DMS53 treated with DMSO at 0.1 percent for 48 hours (cell line): ENCODE data around the gene HLA-DOB.

Source experiments
- DNase-seq: peaks from one replicate; lab custom pipeline; 2025; ENCODE audit not compliant: unreplicated experiment; lab: John Stamatoyannopoulos, UW

The HLA-DOB gene

DNA sequence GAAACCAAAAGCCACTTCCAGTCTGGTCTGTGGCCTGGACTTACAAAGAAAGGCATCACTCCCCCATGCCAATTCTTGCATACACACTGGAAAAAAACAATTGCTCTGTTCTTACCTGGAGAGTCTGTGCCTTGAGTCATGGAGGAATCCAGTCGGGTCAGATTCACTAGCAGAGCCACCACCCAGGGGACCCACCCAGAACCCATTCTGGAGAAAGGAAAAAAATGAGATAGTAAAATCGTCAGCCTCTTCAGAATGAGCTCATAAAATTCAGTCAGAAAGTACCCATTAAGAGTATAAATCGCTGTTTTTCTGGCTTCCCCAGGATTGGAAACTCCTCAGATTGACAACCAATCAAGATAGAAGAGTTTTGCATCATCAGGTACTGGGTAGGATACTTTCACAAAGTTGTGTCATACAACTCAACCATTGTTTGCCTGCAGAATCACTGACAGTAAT lies at the start of gene HLA-DOB:
Gene HLA-DOB (minus strand): TSS at position 257 of the 459 bp plus-strand sequence. CDS start 51 bp downstream, at position 206.
- no peak for DNase-seq

DNA sequence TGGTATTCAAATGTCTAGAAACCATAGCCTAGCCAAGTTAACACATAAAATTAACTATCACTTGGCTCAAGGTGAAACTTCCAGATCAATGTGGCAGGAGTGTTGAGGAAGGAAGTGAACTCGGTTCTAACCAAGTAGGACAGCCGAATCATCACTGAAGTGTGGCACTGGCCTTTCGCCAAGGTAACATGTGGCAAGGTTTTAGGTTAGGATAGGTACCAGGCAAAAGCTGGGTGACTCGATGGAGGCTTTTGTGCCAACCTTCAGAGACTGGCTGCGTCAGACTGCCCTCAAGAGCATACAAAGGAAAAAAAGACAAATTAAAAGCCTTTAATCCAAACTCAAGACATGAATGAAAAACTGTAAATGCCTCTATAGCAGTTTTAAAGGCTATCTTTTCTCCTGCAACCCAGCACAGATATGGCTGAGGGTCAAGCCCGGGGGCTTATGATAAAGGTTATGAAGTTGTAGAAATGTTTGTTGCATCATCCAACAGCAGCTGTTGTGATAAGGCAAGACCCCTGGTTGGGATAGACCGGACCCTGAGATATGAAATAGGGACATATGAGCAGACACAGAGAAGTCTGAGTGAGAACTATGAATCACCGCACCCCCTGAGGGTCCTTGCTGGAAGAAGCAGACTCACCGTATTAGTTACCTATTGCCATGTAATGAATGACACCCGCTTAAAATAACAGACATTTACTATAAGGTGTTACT lies 49.1 kb upstream of the HLA-DOB start:
- DNase-seq = no peak

DNA sequence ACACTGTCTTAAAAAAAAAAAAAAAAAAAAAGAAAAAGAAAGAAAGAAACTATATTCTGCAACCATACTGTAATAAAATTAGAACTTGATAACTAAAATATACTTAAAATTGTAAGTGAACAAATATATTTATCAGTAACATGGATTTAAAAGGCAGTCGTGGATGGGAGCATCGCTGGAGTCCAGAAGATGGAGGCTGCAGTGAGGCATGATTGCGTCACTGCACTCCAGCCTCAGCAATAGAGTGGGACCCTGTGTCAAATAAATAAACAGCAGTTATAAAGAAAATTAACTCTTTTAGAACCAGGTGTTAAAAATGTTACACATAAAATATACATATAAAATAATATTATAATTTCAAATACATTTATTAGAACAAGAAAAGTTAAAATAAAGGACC lies 45.9 kb upstream of the HLA-DOB start:
- DNase-seq = no peak

DNA sequence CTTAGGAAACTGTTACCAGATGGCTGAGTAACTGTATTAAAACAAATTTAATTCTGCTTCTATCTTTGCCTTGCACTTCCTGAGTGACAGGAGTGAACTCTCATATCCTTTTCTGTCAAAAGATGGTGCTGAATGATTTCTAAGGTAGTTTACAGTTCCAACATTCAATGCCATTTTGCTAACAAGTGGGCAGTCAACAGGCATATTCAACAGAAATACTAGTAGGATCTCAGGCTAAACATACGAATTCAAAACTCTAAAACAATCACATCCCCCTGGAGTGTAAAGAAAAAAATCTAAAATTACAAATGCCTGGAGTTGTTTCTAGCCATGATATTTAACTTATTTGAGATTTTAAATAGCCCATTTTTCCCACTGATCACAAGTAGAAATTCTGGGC lies 43.9 kb upstream of the HLA-DOB start:
- DNase-seq = no peak

DNA sequence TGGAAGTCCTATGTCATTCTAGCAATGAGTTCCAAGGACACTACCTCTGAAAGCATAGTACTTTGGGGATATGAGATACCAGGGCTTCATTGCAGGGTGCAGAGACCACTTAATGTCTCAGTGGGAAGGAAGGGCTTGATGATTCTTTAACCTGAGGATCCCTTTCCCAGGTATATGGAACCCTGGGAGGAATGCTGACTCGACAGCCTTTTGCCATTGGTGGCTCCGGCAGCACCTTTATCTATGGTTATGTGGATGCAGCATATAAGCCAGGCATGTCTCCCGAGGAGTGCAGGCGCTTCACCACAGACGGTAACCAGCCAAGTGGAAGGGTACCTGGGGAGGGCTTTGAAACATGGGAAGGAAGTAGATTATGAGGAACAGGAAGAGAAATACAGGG lies 41.4 kb upstream of the HLA-DOB start:
- DNase-seq = no peak

DNA sequence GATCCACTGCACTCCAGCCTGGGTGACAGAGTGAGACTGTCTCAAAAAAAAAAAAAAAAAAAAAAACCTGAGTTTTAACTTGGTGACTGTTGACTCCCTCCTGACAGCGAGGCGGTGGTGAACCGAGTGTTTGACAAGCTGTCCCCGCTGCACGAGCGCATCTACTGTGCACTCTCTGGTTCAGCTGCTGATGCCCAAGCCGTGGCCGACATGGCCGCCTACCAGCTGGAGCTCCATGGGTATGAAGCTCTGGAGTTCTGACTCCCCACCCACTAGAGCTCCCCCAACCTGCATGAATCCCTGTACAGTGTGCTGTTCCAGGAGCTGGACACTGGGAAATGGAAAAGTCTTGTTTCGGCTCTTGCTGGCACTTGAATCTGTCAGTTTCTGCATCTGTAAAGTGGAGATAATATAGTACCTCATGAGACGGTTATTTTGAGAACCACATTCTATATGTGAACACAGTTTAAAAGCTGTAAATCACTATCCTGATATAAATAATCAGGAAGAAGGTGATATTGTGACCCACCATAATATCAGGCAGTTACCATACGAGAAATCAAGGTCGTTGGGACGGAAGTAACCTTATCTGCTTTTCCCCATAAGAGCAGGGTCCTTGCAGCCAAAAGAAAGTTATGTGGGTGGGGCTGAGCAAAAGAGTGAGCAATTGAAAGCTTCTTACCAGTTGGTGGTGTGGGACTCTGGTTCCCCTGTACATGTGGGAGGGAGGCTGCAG lies 40.5 kb upstream of the HLA-DOB start:
- DNase-seq = no peak

DNA sequence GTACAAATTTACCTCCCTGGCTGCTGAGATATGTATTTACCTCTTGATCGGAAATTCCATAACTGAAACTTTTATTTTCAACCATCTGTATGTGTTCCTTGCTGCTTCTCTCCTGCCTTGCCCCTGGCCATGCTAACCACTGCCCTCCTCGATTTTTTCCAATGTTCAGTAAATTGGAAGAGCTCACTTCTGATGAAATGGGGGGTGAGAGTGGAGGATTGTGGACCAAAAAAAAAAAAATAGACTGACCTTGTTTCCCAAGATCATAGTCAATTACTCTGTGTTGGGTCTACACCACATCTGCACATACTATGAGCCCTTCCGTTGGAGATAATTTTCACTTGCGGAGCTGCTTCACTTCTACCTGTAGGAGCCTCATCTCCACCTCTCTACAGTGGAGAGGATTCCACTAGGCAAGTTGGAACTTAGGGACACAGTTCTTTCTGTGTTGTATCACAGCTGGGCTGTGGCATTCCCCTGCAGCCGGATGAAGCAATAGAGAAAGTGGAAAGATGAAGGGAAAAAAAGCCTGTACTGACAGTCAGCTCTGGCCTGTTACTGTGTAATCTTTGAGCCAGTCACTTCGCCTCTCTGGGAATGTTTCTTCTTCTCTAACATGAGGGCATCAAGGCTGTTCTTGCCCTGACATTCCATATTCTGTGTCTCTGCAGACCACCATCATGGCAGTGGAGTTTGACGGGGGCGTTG lies 38.8 kb upstream of the HLA-DOB start:
- no peak for DNase-seq

DNA sequence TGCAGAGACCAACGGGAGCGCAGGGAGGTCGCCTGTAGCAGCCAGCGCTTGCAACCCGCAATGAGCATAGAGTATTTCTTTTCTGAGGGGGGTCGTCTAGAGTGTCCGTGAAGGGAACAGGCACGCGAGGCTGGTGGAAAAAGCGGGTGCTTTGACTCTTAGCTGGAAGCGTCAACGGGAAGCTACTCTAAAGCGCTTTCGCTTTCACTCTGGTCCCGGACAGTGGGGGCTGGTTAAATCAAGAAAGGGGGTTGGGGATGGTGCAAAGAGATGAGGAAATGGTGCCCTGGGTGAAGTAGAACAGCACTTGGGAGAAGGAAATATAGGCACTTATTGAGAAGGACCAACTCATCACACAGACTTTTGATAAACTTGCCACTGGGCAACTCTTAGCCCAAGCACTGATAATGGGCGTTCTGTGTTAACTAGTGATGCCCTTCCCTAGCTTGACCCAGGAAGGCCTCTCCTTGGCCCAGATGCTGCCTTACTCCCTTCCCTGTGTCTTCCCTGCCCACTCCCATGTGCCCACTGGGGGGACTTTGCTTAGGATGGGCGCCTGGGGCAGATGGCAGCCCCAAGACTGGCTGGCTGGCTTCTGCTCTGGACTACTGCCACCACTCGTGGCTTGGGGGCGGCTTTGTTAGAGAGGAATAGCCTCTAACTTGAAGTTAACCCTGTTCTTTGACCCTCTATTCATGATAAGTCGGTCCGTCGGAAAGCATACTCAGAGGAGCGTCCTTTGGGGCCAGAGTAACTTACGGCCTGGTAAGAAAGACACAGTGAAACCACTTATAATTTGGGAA lies 37.8 kb upstream of the HLA-DOB start:
- DNase-seq = peak; percentile 45

DNA sequence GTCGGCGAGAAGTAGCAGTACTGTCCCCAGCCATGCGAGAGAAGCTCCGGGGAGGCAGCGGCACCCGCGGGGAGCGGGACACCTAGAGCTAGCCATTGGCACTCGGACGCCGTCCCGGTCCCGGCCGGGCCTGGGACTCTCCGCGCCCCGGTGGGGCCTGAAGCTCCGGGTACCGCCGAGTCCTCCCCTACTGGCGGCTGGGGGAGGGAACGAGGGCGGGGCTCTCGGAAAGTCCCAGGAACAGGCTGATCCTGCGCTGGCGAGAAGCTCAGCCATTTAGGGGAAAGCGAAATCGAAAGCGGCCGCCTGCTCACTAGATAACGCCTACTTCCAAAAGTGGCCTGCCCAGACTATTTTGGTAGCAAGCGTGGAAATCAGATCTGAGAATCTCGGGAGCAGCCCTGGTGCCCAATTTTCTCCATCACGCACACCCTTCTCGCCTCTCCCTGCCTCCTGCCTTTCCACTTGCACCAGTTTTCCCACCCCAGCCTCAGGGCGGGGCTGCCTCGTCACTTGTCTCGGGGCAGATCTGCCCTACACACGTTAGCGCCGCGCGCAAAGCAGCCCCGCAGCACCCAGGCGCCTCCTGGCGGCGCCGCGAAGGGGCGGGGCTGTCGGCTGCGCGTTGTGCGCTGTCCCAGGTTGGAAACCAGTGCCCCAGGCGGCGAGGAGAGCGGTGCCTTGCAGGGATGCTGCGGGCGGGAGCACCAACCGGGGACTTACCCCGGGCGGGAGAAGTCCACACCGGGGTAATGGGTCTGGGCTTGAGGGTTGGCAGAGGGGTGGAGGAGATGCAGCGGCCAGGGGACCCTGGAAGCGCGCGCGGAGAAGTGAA lies 37.0 kb upstream of the HLA-DOB start, which contains the start of the genes PSMB9 and TAP1:
Gene PSMB9 (plus strand): TSS at position 652 of the 835 bp plus-strand sequence. CDS start 38 bp downstream, at position 690.
Gene TAP1 (minus strand): TSS at position 164 of the 835 bp plus-strand sequence. CDS start 68 bp downstream, at position 96.
- DNase-seq = peak; percentile 90

DNA sequence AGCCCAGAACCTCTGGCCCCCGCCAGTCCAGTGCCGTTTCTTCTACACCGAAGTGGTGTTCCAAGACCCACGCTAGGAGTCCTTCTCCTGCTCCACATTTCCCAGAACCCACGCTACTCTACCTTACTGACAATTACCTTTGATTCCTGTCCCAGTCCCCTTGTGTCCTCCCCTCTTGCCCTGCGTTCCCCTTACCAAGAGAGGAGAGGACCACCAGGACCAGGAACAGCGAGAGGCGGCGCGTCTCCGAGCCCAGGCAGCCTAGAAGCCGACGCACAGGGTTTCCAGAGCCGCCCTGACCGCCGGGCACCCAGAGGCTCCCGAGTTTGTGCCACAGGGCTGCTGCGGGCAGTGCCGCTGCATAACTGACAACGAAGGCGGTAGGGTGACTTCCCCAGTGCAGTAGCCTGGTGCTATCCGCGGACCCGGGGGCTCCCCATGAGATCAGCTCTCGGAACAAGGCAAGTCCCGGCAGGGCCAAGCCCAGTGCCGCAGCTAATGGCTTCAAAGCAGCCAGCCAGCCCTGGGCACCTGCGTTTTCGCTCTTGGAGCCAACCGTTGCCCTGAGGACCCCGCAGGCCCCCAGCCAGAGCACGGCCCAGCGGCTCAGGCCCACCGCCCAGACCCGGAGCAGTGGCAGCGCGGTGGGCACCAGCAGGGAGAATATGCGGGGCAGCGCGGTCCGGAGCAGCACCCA lies 36.2 kb upstream of the HLA-DOB start:
- DNase-seq = no peak

DNA sequence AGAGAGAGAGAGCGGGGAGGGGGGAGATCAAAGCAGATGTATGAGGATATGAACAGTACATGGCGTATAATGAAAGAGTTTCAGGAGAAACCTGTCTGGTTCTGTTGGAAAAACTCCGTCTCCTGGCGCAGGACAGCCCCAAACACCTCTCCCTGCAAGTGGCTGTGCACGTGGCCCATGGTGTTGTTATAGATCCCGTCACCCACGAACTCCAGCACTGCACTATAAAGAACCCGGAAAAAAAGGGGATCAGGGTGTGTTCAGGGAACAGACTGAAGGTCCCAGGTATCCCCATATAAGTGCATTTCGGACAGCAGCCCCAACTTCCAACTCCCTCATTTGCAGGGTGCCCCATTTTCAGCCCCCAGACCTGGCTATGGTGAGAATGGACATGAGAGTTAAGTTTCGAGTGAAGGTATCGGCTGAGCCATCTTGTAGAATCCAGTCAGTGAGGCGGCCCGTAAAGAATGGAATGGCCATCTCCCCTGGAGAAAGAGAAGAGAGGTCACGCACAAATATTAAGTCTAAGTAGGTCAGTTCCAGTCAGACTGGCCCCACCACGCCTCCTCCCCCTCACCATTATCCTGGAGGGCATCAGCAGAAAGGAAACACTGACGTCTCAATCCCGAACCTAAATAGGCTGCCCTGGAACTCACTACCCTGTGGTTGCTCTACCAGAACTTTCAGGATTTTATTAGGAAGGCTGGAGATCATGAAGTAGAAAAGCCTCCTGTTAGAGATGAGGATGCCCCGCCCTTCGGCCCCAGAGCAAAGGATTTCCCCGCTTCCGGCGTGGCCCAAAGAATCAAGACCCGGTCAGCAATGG lies 35.4 kb upstream of the HLA-DOB start:
- no peak for DNase-seq

DNA sequence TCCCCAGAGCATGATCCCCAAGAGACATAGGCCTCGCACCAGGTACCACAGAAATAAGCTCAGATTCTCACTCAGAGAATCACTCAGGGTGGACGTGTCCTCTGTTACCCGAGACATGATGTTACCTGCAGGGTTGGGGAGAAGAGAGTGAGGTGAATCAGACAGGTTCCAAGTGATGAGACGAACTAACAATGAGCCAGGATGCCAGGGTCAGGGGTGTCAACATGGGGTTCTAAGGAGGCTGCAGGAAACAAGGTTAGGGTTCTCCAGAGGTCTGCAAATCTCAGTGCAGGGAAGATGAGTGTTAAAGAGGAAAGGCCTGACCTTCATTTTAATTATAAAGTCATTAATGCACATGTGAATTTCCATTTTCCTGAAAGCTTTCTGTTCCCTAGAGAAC lies 34.2 kb upstream of the HLA-DOB start:
- no peak for DNase-seq

DNA sequence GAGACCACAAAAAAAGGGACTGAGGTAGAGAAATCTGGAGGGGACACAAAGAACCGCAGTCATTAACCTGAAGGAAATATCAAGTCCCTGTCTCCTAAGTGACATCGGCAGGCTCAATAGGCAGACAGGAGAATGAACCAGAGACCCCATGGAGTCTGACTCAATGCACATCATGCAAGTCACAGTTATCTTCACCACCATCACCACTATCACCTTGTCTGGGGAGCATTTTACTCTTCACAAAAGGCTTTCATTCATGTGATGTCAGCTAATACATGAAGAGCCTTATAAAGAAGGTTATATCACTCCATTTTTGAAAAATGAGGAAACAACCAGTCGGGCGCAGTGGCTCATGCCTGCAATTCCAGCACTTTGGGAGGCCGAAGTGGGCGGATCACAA lies 32.3 kb upstream of the HLA-DOB start:
- no peak for DNase-seq

DNA sequence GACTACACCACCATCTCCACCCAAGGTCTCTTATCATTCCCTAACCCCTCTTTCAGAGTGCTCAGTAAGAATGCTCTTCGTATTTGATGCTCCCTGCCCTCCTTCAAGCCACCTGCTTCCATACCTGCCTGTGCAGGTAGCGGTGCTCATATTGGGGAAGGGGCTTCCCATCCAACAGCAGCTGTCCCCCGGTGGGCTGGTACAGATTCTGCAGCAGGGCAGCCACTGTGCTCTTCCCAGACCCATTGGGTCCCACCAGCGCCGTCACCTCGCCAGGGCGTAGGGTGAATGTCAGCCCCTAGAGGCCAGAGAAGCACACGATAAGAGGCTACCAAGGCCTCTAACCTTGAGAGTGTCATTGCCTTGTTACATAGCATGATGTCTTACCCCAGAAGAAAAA lies 31.0 kb upstream of the HLA-DOB start:
- DNase-seq = no peak

DNA sequence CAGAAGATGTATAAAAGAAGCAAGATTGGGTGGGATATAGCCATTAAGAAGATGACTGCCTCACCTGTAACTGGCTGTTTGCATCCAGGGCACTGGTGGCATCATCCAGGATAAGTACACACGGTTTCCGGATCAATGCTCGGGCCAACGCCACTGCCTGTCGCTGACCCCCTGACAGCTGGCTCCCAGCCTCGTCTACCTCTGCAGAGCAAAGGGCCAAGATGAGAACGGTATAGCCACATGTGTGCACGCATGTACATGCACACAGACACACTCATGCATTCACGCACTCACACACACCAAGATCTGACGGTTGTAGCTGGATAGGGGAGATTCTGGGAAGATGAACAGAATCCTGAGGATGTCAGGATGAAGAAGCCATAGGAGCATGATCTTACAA lies 30.2 kb upstream of the HLA-DOB start:
- DNase-seq = no peak

DNA sequence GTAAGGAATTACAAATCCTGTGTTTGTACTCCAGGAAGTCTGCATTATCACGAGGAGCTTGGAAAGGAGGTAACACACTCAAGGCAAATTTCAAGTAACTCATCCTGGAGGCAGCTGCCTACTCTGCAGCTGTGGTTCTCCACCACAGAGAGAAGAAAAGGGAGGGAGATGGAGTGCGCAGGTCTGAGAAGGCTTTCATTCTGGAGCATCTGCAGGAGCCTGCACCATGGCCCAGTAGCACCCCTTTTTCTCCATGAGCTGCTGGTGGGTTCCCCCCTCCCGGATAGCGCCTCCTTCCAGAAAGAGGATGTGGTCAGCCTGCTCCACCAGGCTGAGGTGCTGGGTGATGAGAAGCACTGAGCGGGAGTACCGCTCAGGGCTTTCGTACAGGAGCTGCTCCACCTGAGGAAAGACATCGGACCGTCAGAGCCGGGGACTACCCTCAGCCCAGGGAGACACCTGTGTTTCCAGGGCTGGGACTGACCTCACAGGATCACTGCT lies 28.6 kb upstream of the HLA-DOB start:
- no peak for DNase-seq

DNA sequence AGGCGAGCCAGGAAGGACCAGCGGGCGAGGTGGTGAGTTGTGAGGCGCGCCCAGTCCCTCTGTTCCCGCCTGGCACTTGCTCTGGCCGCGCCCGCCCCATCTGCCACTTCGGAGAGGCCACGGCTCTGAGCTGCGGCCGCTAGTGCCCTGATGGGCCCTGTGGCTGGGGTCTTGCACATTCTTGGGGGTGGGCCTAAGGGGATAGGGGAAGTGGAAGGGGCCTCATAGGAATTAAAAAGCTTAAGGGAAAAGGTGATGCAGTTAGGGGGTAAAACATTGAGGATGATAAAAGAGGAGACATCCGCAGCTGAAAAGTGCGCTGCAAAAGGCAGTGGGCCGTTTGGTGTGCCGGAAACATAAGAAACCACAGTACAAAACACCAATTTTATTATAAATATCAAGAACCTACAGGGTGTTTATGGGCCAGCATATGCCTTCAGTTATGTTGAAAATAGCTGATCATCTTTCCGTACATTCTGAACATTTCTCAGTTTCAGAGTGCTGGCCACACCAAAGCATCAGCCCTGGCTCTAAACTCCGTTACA lies 28.1 kb upstream of the HLA-DOB start:
- DNase-seq = no peak
